Stimulated activated CD8-positive, alpha-beta memory T cell treated with anti-CD3 and anti-CD28 coated beads, Interleukin-12 subunit alpha, Interleukin-12 subunit beta, amount 100 ng/mL, for 4 hours (primary cell): ENCODE measurements around the gene GPR26.

Experiments
- DNase-seq: peaks from one replicate; pipeline ENCODE4 v3.0.0-alpha.2; 2020; ENCODE audit warnings: low read depth

GPR26 gene

DNA sequence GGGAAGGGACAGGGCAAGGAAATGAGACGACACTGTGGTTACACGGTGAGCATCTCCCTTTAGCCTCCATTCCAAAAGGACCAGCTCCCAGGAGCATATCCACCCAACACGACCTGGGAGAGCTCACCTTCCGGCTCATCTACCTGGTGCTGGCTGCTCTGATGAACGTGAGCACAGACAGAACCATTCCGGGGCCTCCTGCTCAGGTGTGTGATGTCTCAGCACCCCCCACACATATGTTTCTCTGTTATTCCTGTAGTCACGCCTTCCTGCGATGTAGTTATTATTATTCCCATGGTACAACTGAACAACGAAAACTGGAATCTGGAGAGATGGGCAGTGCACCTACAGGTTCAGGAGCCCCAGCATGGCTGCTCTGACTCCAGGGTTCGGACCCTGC, 20.5 kb upstream of the GPR26 start:
- no peak for DNase-seq

DNA sequence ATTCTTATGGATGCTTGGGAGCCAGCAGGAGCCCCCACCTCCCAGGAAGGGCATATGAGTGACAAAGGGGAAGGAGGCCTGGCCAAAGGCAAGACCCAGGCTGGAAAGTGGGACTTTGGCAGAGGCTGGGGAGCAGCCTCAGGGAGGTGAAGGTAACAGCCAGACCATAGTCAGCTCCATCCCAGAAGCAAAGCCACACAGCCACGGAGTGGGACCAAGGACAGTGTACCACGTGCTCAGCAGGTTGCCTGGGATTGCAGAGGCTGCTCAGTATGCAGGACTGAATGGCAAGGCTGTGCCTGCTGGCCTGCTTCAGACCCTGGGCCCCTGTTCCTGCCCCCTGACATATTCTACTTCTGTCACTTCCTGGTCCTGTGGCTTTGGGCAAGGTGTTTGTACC, 17.6 kb upstream of the GPR26 start:
- DNase-seq: no peak

DNA sequence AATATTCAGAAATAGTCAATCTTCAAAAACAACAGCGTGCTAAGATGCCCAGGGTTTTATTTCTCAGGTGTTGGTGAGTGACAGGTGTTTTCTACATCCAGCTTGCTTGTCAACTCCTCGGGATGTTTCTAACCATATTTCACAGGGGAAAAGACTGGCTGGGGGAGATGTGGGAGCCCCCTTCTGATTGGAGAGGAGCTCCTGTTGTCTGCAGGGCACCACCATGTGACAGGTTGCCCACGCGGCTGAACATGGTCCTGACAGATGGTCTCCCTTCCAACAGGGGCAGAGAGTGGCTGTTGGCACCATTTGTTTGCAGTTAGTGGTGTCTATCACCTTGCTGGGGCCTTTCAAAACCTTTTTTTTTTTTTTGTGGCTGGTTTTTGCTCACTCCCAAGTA, 16.5 kb upstream of the GPR26 start:
- DNase-seq: no peak

DNA sequence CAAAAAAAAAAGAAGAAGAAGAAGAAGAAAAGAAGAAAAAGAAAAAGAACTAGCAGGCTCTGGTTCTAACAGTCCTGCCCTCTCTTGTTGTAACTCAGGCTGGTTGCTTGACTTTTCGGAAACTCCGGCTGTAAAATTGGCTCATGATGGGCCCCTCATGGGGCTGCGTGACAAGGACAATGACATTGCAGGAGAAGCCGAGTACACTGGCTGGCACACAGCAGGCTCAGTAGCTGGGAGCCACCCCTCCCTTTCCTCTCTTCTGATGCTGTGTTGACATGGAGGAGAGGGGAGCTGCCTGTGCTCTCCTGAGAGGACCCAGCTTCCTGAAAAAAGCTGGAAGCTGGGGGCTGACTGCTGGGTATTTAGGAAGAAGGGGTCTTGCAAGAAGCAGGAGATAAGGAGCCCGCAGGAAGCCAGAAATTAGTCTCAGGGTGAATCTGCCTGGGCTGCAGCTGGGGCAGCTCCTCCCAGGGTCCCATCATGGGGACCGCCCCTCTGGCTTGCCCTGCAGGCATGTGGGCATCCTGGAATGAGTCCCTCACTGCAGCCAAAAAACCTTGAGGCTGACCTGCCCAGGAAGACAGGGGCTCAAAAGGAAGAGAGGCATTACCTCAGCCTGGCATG, 14.6 kb upstream of the GPR26 start:
- no peak for DNase-seq

DNA sequence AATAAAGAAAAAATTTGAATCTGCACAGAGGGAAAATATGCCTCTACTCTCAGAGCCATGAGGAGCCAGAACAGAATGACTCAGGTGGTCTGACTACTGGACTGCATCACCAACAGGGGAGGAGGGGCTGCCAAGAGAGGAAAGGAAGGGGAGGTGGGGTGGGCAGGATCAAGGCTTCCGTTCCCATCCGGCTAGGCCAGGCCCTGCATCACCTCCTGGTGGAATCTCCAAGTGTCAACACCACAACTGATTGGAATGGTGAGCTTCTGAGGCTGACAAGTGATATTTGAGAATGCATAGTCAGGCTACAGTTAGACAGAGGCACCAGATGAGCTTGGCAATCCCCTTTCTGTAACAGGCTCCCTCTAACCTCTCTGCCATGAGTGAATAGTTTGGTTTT, 10.4 kb upstream of the GPR26 start:
- no peak for DNase-seq

DNA sequence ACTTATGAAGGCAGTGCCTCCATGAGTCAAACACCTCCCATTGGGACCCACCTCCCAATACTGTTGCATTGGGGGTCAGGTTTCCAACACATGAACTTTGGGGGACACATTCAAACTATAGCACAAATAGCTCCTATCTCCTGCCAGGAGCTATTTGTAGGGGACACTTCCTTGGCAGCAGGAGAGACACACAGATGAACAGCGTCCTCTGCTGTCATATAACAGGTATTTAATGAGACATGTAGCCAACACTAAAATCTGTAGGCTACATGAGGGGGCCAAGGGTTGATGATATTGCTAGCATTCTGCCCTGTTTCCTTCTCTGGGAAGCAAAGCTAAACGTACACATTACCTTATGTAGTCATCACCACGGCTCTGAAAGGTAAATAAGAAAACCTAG, 2.6 kb upstream of the GPR26 start:
- no peak for DNase-seq

DNA sequence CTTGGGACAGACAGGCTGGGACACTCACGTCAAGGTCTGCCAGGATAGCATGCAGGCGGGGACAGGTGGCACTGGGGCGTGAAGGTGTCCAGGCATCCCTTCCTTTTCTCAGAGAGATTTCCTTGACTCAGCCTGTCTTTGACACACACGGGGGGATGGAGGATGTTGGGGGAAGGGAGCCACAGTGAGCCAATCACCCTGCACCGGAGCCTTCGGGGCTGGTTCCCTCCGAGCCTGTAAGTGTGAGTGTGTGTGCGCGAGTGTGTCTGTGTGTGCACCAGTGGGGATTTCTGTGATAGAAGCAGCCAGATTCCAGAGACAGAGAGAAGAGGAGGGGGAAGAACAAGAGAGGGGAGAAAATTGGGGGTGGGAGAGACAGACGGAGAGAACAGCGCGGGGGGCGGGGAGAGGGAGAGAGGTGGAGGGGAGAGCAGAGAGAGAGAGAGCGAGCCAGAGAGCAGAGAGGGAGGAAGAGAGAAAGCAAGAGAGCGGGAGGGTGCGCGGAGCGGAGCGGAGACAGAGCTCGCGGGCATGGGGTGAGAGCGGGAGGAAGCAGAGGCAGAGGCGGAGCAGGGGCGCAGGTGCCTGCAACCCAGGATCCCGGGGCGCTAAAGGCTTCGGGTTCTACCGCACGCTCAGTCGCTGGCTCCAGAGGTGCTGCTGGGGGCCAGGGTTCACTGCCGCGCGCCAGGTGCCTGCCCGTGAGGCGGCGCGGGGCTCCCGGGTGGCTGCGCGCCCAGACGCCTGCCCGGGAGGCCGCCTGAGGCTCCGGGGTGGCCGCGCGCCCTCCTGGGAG, 466 bp upstream of the GPR26 start:
- no peak for DNase-seq

DNA sequence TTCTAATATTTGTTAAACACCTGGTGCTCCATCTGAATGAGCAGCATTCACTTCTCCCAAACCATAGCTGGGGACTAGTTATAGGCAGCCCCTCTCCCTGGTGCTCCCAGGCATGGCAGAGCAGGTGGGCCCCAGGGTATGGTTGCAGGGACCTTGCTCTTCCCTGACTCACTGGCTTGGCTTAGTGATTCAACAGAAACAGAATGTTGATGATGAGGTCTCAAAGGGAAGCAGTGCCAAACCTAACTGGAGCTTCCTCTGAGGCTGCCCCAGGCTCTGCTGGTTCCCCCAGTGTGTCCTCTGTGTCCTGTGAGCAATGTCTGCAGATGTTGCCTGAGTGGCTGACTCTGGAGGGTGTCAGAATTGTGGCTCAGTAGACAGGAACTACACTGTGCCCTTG, 3.7 kb downstream of the GPR26 start:
- no peak for DNase-seq

DNA sequence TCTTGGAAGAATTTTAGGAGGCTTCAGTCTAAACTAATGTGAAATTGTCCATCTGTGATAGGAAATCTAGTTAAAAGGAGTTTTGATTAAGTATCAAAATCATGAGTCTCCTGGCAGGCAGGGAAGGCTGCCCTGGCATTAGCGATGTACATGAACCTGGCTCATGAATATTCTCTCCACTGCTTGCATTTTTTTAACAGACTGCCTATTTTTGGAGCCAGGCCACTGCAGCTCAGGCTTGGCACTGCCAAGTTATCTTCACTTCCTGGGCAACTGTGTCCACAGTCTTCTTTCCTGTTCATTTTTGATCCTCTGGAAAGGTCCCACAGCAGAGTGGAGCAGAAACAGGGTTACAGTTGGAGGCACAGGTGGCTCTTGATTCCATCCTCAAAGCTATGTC, 7.0 kb downstream of the GPR26 start:
- DNase-seq: no peak

DNA sequence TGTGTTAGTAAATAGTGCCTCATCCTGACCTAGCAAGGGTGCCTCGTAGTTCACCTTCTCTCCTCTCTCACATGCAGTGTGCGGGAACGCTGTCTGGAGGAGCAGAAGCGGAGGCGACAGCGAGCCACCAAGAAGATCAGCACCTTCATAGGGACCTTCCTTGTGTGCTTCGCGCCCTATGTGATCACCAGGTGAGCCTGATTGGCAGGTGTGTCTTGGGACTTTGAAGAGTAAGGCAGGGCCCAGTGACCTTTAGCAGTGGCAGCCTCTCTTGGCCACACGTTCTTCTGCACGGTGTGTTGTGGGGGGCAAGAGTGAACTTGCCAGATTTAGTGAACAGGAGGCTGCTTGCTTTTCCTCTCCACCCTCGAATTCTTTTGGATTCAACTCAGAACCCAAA, 8.6 kb downstream of the GPR26 start:
- DNase-seq: no peak

DNA sequence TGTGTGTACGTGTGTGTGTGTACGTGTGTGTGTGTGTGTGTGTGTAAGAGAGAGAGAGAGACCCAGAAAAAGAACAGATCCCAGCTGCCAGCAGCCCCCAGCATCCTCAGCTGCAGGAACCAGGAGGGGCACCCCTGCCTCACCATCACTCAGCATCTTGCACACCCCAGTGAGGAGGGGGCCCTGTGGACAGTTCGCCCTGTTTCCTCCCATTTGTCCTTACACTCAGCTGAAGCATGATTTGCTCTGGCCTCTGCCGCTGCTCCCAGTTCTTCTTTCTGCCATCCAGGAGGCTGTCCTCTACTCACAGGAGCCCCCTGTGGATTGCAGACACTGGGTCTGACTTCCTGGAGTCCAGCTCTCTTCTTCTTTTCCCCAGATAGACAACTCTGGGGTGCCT, 9.7 kb downstream of the GPR26 start:
- no peak for DNase-seq

DNA sequence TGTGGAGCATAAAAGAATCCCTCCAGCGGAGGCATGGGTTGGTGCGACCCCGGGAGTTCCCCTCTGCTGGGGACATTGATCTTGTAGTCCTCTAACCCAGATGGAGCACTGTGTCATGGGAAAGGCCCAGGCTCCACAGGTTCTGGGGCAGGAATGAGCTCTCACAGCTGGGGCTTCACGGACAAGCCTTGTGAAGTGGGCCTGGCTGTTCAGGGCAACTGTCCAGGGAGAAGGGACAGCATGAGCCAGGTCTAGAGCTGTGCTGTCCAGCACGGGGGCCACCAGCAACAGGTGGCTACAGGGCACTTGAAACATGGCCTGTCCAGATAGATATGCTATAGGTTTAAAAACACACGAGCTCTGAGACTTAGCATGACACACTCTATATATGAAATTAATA, 11.4 kb downstream of the GPR26 start:
- no peak for DNase-seq

DNA sequence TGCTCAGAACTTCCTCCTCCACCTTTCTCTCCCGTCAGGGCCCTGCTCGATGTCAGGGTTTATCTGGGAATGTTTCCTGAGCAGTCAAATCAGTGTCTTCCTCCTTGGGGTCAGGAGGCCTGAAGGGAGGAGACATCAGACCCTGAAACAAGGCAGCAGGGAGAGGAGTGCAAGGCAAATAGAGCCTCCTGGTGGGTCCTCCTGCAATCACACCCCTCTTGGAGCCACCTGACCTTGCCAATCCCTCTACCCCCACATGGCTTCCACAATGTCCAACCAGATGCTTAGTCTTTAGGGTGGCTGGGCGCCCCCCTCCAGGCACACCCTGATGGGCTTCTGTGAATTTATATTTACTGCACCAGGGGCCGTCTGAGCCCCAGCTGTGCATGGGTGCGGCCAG, 12.2 kb downstream of the GPR26 start:
- no peak for DNase-seq

DNA sequence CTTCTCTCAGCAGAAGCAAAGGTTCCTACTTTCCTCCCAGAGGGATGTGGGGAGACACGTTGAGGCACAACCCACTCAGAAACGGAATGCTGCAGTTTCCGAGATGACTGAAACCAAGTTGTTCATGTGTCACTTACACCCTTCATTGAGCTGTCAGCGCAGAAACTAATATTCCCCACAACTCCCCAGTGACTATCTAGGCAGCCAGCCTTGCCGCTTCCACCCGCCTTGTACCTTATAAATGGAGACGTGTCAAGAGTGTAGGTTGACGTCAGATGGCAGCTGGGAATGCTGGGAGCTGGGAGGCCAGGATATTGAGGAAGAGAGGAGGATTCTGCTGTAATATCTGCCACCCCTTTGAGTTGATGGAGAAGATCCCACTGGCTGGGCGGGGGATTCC, 15.1 kb downstream of the GPR26 start:
- DNase-seq: no peak

DNA sequence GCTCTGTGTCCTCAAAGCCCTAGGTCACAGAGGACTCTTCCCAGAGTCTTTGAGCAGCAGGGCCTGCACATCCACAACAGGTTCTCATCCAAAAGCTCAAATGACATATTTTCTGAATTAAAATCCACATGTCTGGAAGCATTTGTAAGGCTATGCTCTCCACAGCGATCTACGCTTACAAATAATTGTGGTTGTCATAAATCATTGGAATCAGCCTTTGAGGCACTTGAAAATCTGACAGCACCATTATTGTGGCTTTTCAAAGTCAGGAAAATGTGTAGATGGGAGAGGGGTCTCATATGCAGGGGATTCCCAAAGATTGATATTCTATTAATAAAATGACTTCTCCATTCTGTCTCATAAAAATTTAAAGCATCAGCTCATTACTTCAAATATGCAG, 16.3 kb downstream of the GPR26 start:
- no peak for DNase-seq

DNA sequence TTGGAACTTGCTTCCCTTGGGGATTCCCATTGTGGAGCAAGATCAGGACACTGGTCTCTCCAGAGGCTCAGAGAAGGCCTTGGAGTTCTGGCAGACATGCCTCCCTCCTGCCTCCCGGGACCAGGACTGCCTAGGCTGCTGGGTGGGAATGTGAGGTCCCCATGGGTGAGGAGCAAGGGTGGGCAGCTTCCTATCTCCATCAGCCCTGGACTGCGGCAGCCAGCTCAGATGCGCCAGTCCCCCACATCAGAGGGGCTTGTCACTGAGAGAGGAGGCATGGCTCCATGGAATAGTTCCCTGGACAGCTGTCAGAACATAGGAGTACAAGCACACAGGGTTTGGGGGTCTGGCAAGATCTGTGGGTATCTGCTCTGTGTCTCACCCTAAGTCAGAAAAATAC, 17.3 kb downstream of the GPR26 start:
- no peak for DNase-seq

DNA sequence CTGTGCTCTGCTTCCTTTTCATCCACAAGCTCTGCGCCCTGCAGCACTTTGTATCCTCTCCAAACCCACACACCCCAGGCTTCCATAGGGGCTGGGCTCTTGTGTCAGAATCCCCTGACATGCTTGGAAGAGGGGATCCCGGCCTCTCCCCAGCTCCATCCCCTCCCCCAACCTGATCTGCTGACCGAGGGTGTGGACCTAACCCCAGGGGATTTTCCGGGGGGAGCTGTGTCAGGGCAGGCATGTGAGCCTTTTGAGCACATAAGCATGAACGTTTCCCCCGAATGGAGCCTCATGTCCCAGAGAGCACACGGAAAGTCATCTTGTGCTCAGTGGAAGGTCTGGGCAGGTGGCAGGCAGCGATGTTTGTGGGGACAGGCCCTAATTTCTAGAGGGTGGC, 17.7 kb downstream of the GPR26 start:
- no peak for DNase-seq

DNA sequence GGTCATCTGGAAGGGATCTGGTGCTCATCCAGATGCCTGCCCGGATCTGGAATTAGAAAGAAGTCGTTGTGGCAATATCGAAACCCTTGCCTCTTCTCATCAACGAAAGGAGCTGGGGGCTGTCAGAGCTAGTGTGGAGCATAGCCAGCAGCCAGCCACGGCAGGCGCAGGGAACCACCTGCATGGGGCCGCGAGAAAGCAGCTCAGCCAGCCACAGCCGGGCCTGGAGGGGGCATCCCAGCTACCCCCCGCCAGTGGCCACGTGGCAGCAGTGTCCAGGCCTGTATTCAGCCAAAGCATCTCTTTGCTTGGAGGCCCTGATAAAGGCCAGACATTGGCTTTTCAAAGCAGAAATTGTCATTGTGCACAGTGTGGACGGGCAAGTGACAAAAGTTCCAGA, 19.1 kb downstream of the GPR26 start:
- DNase-seq: no peak

DNA sequence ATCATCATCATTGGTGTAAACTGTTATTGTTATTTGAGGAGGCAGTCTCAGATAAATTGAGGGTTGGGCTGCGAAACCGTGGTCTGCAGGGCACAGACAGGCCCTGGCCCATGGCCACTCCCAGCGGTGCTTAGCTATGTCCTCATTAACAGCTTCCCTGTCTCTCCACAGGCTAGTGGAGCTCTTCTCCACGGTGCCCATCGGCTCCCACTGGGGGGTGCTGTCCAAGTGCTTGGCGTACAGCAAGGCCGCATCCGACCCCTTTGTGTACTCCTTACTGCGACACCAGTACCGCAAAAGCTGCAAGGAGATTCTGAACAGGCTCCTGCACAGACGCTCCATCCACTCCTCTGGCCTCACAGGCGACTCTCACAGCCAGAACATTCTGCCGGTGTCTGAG, 21.6 kb downstream of the GPR26 start:
- DNase-seq: no peak

DNA sequence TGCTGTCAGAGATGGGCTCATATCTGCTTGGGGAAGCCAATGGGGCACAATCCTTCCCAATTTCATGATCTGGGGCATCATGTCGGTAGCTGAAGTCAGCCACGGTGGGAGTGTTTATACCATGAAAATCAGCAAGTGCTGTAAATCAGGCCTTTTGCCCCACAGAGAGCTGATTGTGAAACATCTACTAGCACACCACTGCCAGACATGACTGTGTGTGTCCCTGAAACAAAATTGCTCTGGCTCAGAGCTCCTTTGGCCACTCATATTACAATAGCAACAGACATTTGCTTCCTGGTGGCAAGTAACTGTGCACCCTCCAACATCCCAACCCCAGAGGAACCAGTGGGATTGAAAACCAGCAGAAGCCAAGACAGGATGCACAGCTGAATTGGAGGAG, 23.7 kb downstream of the GPR26 start:
- DNase-seq: no peak

DNA sequence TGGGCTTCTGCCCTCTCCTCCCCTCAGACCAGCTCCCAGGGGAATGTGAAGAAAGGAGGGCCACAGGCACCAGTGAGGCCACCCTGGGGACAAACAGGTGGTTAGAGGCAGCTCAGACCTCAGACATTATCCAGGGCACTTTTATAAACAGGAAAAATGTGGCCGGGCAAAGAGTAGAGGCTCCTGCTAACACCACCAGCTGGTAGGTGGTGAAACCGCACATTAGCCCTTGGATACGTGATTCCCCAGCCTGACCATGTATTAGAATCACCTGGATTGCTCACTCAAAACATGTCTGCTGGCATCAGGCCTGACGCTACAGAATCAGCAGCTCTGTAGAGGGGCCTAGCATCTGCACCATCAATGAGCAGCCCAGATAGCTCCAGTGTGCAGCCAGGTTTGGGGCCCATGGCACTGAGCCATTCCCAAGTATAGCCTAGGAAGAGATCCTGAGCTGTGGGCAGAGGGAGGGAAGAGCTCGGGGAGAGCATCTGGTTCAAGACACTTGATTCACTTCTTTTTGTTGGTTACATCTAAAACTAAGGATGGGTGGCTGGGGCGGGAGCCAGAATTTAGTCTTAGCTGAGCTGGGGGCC, 37.1 kb downstream of the GPR26 start:
- no peak for DNase-seq

DNA sequence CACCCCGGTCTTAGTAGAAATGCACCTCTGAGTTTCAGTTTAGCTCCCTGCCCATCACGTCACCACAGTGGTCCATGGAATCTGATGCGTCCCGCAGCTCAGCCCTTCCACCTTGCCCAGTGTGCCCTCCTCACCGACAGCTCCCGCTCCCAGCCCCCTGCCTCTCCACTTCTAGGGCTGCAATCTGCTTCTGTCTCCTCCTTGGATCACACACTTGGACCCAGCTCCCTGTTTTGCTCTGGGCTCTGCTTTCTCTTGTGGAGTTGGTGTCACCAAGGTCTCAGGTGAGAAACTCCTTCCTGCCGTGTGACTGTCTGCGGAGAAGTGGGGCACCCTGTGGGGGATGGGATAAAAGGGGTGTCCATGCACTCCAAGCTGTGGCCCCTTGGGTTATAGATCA, 37.9 kb downstream of the GPR26 start:
- DNase-seq: no peak

DNA sequence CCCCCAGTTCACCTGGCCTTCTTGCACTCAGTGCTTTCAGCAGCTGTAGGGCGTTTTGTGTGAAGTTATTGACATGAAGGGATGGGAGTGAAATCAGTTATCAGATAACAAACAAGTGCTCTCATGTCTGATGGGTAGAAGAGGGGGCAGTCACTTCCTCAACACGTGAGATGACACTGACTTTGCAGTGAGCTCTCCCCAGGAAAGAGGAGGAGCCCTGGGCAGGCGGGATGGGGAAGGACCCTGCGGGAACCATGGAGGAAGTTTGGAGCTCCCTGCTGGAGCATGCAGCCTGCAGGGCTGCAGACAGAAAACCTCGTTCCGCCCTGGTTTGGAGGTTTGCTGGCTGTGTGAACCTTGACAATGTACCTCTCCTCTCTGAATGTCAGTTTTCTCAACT, 38.7 kb downstream of the GPR26 start:
- no peak for DNase-seq

DNA sequence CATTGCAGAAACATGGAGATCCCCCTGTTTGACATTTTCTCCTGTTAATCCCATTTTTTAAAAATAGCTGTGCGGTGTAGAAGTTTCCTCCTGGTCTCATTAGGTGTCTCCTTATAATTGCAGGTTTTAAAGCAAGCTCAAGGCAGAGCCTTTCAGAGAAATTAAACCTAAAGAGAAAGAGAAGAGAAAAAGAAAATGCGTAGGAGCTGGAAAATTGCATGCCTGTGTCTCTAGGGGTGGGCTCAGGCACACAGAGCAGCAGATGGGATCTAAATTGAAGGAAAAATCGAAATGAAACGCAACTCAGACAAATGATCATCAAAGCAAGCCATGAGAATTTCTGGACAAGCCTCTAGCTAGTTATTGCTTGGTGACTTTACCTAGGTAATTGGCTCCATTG, 40.1 kb downstream of the GPR26 start:
- no peak for DNase-seq
